Effector memory CD4-positive, alpha-beta T cell (primary cell): ENCODE results near the gene CLEC7A.

Experiments used
- DNase-seq, 3 donors: peaks; one replicate each; pipeline ENCODE4 v3.0.0-alpha.2; 2020
- H3K27ac ChIP-seq: 2 replicates; pipeline ENCODE4 v1.7.0; 2013; ENCODE audit warnings: mild to moderate bottlenecking, low read length, moderate library complexity; ENCODE audit not compliant: insufficient read depth, poor library complexity, severe bottlenecking
- H3K27me3 ChIP-seq: replicated peaks from 2 replicates; pipeline ENCODE4 v1.7.0; 2013; ENCODE audit warnings: mild to moderate bottlenecking, low read length; ENCODE audit not compliant: insufficient read depth, control insufficient read depth, poor library complexity, severe bottlenecking
- H3K36me3 ChIP-seq: 2 replicates; pipeline ENCODE4 v1.7.0; 2013; ENCODE audit warnings: mild to moderate bottlenecking, low read length, moderate library complexity; ENCODE audit not compliant: control insufficient read depth, insufficient read depth
- H3K4me1 ChIP-seq: 2 replicates; pipeline ENCODE4 v1.7.0; 2013; ENCODE audit warnings: low read length, mild to moderate bottlenecking; ENCODE audit not compliant: control insufficient read depth, insufficient read depth, poor library complexity, severe bottlenecking
- H3K4me3 ChIP-seq: 2 replicates; pipeline ENCODE4 v1.7.0; 2013; ENCODE audit warnings: low read length, low read depth, mild to moderate bottlenecking; ENCODE audit not compliant: insufficient read depth, poor library complexity, severe bottlenecking
- H3K9me3 ChIP-seq: 2 replicates; pipeline ENCODE4 v1.7.0; 2013; ENCODE audit warnings: mild to moderate bottlenecking, low read length, moderate library complexity; ENCODE audit not compliant: control insufficient read depth
- total RNA-seq, 3 donors: gene quantifications; one replicate each; lab custom pipeline; 2026; lab: John Stamatoyannopoulos, UW

Gene CLEC7A
- 0.17 to 2.1 (median 0.17) reads per million in 3 donors for total RNA-seq

- Histone ChIP-seq H3K27me3 (no peaks in the 10 kb centered on the region), H3K36me3 (no peaks in the 10 kb centered on the region), H3K27ac (no peak within 1 kb of the TSS), H3K9me3 (no peaks in the 10 kb centered on the region), H3K4me3 (no peak within 1 kb of the TSS), H3K4me1 (no peaks in the 10 kb centered on the region)
- DNase-seq = no peak
Measured at GRCh38 chr12:10130042-10130441, at the start of gene CLEC7A. TSS of gene CLEC7A (minus strand) at chr12:10130199. CDS start at chr12:10130082, 117 bp downstream.

DNA sequence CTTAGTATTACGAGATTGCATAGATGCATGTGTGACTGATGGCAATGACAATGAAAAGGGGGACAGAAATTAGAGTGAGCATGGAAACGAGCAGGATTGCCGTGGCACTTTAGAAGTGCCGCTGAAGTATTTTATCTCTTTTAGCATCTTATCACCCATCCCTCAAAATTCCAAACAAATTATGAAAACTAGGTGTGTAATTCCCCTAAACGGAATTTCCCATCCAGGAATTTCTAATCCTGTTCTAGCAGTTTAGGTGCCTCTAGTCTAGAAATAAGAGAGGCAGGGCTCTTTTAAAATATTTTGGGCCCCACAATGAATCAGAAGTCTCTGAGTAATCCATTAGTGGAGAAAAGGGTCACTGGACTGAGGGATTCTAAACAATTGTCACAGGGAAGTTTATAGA is 49.8 kb upstream of the CLEC7A start:
- no peaks in the 10 kb centered on the region for H3K9me3 ChIP-seq
- no peaks in the 10 kb centered on the region for H3K4me1 ChIP-seq
- no peaks in the 10 kb centered on the region for H3K36me3 ChIP-seq
- no peaks in the 10 kb centered on the region for H3K27me3 ChIP-seq
- no peak for DNase-seq
- H3K27ac ChIP-seq = no peak overlapping the region
- H3K4me3 ChIP-seq = no peak overlapping the region

GRCh38 chr12:10178821-10179220 is 48.8 kb upstream of the CLEC7A start, which contains the start of gene TMEM52B:
TSS of gene TMEM52B (plus strand) at chr12:10179032. CDS start at chr12:10179575, 543 bp downstream.
- H3K4me1 ChIP-seq = no peaks in the 10 kb centered on the region
- no peaks in the 10 kb centered on the region for H3K9me3 ChIP-seq
- H3K27me3 ChIP-seq = no peaks in the 10 kb centered on the region
- DNase-seq = no peak
- H3K27ac ChIP-seq = no peak within 1 kb of the TSS
- no peaks in the 10 kb centered on the region for H3K36me3 ChIP-seq
- H3K4me3 ChIP-seq = no peak within 1 kb of the TSS

DNA sequence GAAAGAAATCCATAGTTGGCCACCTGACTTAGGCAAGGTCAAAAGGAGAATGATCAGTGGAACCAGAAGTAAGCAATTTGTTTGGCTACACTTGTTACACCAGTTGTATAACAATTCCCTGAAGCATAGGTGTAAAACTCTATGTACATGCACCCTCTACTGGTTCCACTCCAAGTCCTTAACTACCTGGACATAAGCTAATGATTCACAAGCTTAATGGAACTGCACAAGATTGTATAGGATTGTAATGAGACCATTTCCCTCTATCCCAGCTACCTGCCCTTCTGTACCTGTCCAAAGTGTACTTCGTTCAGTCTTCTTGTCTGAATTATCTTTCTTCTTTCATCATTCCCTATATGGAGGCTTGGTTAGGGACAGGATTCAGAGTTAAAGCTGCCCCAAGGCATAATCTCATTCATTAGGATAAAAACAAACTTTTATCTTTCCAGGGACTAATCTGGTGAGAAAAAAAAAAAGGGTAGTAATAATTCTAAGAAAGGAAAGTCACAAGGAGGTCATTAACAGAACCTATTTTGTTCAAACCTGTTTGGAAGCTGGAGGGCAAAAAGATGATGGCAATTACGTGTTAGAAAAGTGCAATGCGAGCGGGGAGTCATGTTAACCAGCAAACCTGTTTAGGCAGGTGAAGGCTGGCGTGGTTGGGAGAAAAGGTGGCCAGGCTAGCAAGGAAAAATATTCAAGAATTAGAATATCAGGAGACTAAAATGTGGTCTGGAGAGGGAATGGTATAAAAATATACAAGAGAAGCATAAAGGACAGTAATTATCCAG is 46.0 kb upstream of the CLEC7A start:
- no peaks in the 10 kb centered on the region for H3K4me1 ChIP-seq
- no peak overlapping the region for H3K4me3 ChIP-seq
- no peak overlapping the region for H3K27ac ChIP-seq
- no peak for DNase-seq
- H3K27me3 ChIP-seq = no peaks in the 10 kb centered on the region
- H3K9me3 ChIP-seq = no peaks in the 10 kb centered on the region
- H3K36me3 ChIP-seq = no peaks in the 10 kb centered on the region

DNA sequence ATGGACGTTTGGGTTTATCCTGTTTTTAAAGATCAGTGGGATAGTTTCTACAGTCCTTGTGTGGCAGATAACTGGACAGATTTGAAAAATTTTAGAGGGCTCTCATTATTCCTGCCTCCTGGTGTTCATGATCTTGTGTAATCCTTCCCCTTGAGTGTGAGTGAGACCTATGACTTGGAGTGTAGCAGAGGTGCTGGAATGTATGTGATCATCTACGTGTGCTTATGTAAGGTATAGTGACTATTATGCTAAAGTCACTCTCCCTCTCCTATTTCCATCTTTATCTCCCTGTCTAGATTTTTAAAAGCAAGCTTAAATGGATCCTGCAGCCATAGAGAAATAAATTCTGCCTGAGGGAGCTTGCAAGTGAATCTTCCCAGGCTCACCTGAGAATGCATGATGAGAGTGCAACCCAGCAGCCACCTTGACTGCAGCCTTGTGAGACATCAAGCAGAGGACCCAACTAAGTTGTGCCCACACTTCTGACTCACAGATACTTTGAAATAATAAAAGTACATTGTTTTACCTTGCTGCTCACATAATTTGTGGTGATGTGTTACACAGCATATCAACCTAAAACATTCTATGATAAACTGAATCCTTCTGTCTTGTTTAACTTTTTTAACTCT is 45.1 kb upstream of the CLEC7A start:
- Histone ChIP-seq H3K9me3 (no peaks in the 10 kb centered on the region), H3K4me3 (no peak overlapping the region), H3K27me3 (no peaks in the 10 kb centered on the region), H3K27ac (no peak overlapping the region), H3K36me3 (no peaks in the 10 kb centered on the region), H3K4me1 (no peaks in the 10 kb centered on the region)
- DNase-seq = no peak

- DNase-seq = no peak
- no peaks in the 10 kb centered on the region for H3K36me3 ChIP-seq
Measured at GRCh38 chr12:10171973-10172728, 42.2 kb upstream of the CLEC7A start, which contains the start of gene OLR1. TSS of gene OLR1 (minus strand) at chr12:10172132. CDS start at chr12:10172077, 55 bp downstream.

GRCh38 chr12:10170216-10170615 is 40.2 kb upstream of the CLEC7A start:
- Histone ChIP-seq H3K4me3 (no peak overlapping the region), H3K4me1 (no peaks in the 10 kb centered on the region), H3K36me3 (no peaks in the 10 kb centered on the region), H3K27me3 (no peaks in the 10 kb centered on the region), H3K9me3 (no peaks in the 10 kb centered on the region), H3K27ac (no peak overlapping the region)
- no peak for DNase-seq

More at GRCh38 chr12:10171973-10172728, 42.2 kb upstream of the CLEC7A start, which contains the start of gene OLR1:
- Histone ChIP-seq H3K4me1 (no peaks in the 10 kb centered on the region), H3K9me3 (no peaks in the 10 kb centered on the region), H3K27ac (no peak within 1 kb of the TSS), H3K27me3 (no peaks in the 10 kb centered on the region), H3K4me3 (no peak within 1 kb of the TSS)

GRCh38 chr12:10169104-10169503 is 39.1 kb upstream of the CLEC7A start:
- no peak overlapping the region for H3K27ac ChIP-seq
- no peak overlapping the region for H3K4me3 ChIP-seq
- no peak for DNase-seq
- H3K36me3 ChIP-seq = no peaks in the 10 kb centered on the region
- H3K9me3 ChIP-seq = no peaks in the 10 kb centered on the region
- H3K4me1 ChIP-seq = no peaks in the 10 kb centered on the region
- no peaks in the 10 kb centered on the region for H3K27me3 ChIP-seq

DNA sequence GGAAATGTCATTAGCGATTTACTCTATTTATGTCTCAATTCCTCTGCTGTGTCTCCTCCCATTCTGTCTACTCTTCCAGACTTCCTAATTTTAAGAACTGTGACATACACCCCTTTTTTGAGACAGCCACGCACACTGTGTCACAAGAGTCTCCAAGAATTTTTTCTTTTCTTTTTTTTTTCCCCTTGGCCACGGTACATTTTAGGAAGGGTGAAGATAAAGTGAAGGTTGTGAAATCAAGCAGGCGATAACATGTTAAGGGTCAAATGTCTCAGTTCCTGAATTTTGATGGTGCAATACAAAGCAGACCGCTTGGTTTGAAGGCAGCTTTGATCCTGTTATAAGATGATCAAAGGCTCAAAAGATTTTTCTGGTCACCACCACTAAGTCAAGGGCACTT is 37.6 kb upstream of the CLEC7A start:
- no peak for DNase-seq
- H3K27ac ChIP-seq = no peak overlapping the region
- H3K4me3 ChIP-seq = no peak overlapping the region
- no peaks in the 10 kb centered on the region for H3K36me3 ChIP-seq
- no peaks in the 10 kb centered on the region for H3K9me3 ChIP-seq
- H3K27me3 ChIP-seq = no peaks in the 10 kb centered on the region
- no peaks in the 10 kb centered on the region for H3K4me1 ChIP-seq
